GM15510 (cell line): ENCODE measurements around the gene RHEX.

ENCODE experiments used
- POLR2A ChIP-seq: IDR thresholded peaks from 3 replicates; pipeline ENCODE4 v1.6.1; 2011; ENCODE audit warnings: borderline replicate concordance; ENCODE audit not compliant: insufficient read length; ENCODE audit errors: extremely low read depth

RHEX gene

DNA sequence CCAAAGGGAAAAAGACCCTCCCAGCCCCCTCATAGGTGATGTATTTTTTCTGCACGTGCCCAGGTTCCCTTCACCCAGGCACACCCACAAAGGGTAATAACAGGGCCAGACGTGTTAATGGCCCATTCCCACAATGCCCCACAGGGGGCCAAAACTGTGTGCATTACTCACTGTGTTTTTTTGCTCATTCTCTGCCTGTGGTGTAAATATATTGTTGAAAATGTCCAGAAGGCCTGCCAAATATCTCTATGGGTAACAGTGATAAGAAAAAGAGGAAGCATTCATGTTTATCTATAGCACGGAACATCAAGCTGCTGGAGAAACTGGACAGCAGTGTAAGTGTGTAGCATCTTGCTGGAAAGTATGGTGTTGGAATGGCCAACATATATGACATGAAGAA lies 21.9 kb downstream of the RHEX start:
- TF ChIP-seq POLR2A, result no peak

DNA sequence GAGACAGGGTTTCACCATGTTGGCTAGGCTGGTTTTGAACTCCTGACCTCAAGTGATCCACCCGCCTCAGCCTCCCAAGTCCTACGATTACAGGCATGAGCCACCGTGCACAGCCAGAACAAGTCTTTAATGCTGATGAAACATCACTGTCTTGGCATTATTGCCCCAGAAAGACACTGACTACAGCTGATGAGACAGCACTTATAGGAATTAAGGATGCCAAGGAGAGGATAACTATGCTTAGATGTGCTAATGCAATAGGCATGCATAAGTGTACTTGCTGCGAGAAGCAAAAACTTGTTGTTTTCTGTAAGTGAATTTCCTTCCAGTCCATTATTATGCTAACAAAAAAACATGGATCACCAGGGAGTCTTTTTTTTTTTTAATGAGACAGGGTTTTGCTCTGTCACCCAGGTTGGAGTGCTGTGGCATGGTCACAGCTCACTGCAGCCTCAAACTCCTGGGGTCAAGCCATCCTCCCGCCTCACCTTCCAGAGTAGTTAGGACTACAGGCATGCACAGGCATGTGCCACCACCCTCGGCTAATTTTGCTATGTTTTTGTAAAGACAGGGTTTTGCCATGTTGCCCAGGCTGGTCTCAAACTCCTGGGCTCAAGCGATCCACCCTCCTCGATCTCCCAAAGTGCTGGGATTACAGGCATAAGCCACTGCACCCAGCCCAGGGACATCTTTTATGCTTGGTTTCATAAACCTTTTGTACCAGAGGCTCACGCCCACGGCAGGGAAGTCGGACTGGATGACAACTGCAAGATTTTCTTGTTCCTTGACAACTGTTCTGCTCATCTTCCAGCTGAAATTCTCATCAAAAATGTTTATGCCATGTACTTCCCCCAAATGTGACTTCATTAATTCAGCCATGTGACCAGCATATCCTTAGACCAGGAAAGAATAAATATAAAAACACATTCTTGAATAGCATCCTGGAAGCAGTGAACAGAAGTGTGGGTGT lies 23.1 kb downstream of the RHEX start:
- no peak for TF ChIP-seq POLR2A

DNA sequence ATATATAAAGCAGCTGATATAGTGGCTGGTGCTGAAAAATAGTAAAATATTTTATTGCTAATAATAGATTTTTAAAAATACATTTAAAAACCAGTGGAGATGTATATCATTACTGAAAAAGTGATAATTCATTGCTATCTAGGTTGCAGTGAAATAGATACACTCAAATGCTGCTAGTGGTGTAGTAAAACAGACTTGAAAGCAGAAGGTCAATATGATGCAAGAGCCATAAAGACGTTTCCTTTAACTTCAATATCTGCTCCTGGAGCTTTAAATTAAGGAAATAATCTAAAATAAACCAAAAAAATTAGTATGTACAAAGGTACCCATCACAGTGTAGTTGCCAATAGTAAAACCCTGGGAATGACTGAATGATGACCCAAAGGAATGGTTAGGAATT lies 26.2 kb downstream of the RHEX start:
- TF ChIP-seq POLR2A, result no peak

DNA sequence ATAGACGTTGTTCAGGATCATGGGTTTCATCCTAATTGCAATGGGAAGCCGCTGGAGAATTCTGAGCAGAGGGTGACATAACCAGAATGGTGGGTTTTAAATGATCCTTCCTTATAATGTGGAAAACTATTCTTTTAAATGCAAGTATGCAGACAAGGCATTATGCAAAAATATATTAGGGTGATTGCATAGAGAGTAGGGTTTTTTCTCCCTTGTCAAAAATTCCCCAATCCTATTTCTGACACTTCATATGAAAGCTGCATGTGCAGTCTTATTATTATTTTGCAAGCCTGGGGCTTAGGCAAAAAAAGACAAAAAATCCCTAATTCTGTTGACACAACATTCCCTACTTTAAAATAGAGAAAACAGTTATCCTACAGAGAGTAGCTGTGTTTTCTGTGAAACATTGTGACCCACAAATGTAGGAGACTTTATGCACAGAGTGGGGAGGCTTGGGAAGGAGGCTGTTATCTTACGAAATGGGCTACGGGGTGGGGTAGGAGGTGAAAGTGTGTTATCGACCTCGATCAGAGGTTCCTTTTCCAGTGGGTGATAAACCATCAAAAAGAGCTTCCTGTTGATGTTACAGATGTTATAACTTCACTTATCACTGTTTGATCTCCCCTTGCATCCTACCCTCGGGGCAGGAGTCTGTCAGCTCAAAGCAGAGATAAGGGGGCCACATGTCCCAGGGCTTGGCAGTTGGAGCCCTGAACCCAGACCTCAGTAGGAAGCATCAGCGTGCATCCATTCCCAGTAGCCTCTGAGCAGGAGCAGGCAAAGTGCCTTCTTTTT lies 27.2 kb downstream of the RHEX start:
- TF ChIP-seq POLR2A, result no peak

DNA sequence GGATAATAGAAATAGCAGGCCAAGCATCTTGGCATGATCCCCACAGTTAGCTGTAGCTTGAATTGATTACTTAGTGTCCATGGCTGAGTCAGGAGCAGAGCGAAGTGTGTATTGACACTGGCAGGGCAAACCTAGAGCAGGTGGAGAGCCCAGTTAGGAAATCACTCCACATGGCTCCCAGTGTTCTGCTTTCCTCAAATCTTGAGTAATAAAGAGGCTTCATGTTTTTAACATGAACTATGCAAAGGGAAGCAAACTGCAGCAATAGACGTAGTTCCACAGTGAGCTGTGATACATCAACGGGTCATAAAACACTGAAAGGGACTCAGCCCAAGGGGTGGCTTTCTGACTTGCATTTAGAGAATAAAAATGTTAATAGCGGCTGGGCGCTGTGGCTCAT lies 28.9 kb downstream of the RHEX start:
- TF ChIP-seq POLR2A, result no peak

DNA sequence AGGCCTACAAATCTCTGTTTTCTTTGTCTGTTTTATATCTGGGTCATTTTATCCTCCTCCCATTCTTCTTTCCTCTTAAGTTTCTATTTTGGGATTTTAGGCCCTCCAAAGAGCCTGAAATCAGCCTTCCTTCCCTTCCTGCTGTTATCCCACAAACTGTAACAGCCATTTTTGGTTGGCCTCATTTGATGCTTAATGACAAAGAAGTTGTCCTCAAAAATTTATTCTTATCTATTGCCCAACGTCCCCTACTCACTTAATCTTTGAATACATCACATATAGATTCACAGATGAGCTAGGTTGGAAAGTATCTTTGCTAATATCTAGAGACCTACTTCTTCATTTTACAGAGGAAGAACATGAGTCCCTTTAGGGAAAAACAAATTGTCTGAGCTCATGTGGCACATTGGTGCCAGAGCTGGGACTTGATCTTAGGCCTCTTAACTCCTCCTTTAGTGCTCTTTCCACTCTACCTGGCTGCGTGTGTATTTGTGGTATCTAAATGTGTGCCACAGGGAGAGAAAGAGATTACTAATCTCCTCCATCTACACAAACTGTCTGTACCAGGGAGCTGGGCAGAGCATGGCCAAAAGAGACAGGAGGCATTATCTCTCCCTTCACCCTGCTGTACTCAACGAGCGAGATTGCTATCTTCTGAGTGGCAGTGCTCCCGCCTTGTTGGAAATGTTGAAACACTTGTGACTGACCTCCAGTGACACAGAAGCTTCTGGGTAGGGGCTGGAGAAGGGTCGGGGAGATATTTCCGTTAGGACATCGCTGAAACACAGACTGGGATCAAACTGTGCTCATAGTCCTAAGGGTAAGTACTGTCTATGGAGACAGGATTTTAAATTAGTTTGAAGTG lies 30.1 kb downstream of the RHEX start:
- TF ChIP-seq POLR2A, result no peak

DNA sequence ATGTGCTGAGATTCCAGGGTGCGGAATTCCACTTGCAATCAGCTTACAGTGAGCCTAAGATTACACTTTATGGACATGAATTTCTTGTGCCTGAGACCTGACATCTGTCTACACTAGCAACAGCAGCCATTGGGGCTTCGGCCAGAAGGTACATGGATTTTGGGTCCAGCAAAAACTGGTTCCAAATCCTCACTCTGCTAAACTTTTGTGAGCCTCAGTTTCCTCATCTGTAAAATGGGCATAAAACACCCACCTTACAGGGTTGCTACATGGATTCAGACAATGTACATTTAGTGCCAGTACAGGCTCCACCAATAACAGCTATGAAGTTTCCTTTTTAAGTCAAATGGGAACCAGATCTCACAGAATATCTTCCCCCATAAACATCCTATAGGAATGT lies 30.8 kb downstream of the RHEX start:
- no peak for TF ChIP-seq POLR2A

DNA sequence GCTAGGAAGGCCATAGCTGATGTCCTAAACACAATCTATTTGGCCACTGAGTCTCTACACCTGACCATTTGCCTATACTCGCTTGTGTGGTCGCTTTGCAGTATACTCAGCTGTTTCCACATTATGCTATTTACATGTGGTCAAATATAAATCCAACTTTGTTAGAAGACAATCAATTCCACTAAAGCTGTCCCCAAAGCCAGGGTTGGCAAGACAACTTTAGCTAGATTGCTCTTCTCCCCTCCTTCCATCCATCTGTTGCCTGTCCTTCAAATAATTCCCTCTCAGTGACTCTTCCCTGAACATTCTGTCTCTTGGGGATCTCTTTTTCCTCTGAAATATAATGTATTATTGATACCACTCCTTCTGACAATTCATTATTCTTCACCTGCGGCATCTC lies 34.1 kb downstream of the RHEX start:
- TF ChIP-seq POLR2A, result no peak

DNA sequence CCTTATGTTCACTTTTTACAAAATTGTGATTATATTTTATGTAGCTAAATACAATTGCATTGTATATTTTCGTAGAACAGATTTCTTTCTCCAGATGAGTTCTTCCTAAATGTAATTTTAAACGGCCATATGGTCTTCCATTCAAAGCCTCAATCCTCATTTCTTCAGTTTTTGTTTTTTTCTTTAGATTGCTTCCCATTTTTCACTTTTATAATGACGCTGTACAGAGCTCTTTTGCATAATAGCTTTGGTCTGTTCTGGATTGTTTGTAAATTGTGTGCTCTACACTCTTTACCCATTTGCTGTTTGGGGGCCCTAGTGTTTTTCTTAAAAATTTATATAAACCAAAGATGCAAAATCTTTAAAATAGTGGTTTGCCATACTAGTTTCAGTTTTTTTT lies 36.4 kb downstream of the RHEX start:
- TF ChIP-seq POLR2A, result no peak

DNA sequence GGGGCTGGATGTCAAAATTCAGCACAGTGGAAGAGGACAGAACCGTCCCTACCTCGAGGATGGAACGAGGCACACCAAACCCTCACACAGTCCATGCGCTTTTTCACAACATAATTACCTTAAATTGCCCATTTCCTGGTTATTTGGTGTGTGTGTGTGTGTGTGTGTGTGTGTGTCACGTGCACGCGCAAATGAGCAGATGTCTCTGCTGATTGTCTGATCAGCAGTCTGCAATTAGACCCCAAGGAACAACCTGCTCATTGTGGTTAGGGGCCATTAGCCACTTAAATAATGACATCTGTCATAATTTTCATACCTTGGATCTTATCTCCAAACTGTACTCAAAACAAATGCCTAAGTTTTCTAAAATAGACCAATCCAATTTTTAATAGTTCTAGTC lies 41.1 kb downstream of the RHEX start:
- no peak for TF ChIP-seq POLR2A

DNA sequence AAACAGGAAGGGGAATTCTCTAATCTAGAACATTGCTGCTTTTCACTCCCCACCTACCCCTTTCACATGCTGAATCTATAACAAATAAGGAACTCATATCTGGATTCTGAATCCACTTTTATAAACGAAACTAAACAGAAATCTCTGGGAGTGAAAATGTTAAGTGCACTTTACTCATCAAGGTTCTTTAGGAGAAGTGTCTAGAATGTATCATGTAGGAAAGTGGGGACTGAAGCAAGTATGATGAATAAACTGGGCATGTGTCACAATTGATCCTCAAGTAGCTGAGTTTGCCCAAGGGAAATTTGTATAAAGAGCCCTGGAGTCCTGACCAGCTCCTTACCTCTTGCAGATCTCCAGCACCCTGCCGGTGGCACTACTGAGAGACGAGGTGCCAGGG lies 44.4 kb downstream of the RHEX start:
- no peak for TF ChIP-seq POLR2A

DNA sequence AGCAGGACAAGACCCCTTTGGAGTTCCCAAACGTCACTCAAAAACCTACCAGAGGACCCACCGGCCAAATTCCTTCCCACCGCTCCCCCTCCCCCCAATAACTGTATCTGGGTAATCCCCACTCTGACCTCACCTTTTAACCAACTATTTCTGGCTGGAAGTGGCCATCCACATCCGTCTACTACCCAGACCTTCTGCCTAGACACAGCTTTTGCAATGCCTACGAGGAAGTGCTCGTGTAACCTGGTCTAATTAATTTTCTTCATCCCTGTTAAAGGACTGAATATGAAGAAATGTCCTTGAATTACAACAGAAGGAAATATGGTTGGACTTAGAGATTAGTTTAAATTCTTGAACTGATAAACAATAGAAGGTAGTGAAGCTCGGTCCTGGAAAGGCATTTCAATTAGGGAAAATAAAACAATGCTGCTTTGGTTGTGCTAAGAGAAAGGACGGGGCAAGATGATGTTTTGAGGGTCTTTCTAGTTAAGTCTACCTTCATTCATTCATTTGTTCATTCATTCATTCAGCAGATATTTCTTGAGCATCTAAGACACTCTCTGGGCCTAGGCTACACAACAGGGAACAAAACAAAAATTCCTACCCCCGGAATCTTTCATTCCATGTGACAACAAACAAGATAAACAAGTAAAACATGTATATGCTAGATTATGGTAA lies 45.4 kb downstream of the RHEX start:
- no peak for TF ChIP-seq POLR2A

DNA sequence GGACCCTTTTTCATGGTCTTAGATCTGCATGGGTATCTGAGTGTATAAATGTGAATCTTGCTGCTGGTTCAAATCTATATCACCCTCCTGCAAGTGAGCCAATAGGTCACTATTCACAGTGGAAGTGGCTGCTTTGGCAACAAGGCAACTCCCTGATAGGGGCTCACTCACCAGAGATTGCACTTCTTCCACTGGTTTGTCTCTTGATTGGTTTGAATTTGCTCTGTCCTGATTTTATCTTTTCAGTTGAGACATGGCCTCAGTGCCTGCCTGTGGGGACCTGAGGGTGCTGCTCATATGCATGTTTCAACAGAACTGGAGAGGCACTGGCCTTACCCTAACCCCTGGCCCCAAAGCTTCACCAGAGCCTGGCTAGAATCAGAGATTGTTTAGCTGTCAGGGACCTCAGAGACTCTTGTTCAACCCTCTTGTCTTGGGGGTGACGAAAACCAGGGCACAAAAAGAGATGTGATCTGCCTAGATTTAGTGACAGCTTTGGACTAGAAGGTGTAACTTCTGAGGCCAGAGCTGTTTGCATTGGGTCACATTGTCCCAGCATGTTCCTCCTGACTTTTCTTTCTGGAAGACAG lies 47.3 kb downstream of the RHEX start:
- no peak for TF ChIP-seq POLR2A
